A549 (cell line): ENCODE data around the gene MUC20.

Experiments
- BHLHE40 ChIP-seq: IDR thresholded peaks from 2 replicates; pipeline ENCODE4 v1.6.1; 2012; ENCODE audit warnings: low read depth, low read length, inconsistent platforms
- CEBPB ChIP-seq, 2 experiments: fragments of >200 bp in 1 of 2; sonication (Bioruptor Twin) in 1 of 2; formaldehyde crosslinking in 1 of 2; IDR thresholded peaks; 2 replicates each; pipeline ENCODE4 v1.6.1; 2012 to 2016
- CTCF ChIP-seq: fragments of >200 bp; sonication (Bioruptor Twin); formaldehyde crosslinking; IDR thresholded peaks from 3 replicates; pipeline ENCODE4 v1.5.1; 2016
- EP300 ChIP-seq, 2 experiments: fragments of >200 bp; sonication (Bioruptor Twin); formaldehyde crosslinking; IDR thresholded peaks; 2 replicates in 1 of 2; 3 replicates in 1 of 2; pipeline ENCODE4 v1.6.1; 2016 to 2017
- HES2 ChIP-seq: fragments of >200 bp; sonication (Bioruptor Twin); formaldehyde crosslinking; IDR thresholded peaks from 2 replicates; pipeline ENCODE4 v1.6.1; 2016
- JUN ChIP-seq, 2 experiments: fragments of >200 bp; sonication (Bioruptor Twin); formaldehyde crosslinking; IDR thresholded peaks; 2 replicates in 1 of 2; 3 replicates in 1 of 2; pipeline ENCODE4 v1.6.1; 2016 to 2017
- MAX ChIP-seq: IDR thresholded peaks from 2 replicates; pipeline ENCODE4 v1.6.1; 2012
- POLR2A ChIP-seq: IDR thresholded peaks from 2 replicates; pipeline ENCODE4 v1.6.1; 2012; ENCODE audit warnings: mild to moderate bottlenecking, low read length
- POLR2AphosphoS2 ChIP-seq: conservative IDR thresholded peaks from 2 replicates; pipeline ENCODE4 v1.6.1; 2012; ENCODE audit warnings: low read length, improper control_type of control experiment, inconsistent platforms
- RAD21 ChIP-seq, 2 experiments: fragments of >200 bp in 1 of 2; sonication (Bioruptor Twin) in 1 of 2; formaldehyde crosslinking in 1 of 2; IDR thresholded peaks in 1 of 2; conservative IDR thresholded peaks in 1 of 2; 2 replicates in 1 of 2; 3 replicates in 1 of 2; pipeline ENCODE4 v1.6.1; 2012 to 2018; ENCODE audit warnings: inconsistent platforms in 1 of 2
- TF ChIP-seq, protein P1 (sequence below): IDR thresholded peaks from 2 replicates; pipeline ENCODE4 v1.6.1; 2012
- TF ChIP-seq, protein P2 (sequence below): fragments of 250-450 bp; sonication (Bioruptor Pico); IDR thresholded peaks from 2 replicates; pipeline ENCODE4 v1.5.0; 2021; ENCODE audit warnings: mild to moderate bottlenecking, moderate library complexity, borderline replicate concordance
- TF ChIP-seq, protein P3 (sequence below): fragments of 200-600 bp; sonication (generic); IDR thresholded peaks from 2 replicates; pipeline ENCODE4 v1.6.1; 2016; ENCODE audit warnings: antibody characterized with exemption, mild to moderate bottlenecking, moderate library complexity

DNA sequence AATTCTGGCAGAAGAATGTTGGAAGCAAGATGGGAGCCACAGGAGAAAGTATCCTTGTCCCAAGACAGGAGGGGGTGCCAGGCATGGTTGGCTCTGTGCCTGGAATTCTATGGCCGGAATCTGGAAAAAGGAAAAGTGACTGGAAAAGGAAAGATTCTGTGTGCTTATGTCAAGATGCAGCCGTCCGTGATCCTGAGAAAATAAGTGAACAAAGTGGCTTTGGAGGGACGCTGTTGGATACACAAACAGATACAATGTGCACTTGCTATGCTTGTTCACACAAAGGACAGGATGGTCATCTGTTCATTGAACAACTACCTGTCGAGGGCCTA lies 28.5 kb upstream of the MUC20 start:
- TF ChIP-seq, protein P1, sequence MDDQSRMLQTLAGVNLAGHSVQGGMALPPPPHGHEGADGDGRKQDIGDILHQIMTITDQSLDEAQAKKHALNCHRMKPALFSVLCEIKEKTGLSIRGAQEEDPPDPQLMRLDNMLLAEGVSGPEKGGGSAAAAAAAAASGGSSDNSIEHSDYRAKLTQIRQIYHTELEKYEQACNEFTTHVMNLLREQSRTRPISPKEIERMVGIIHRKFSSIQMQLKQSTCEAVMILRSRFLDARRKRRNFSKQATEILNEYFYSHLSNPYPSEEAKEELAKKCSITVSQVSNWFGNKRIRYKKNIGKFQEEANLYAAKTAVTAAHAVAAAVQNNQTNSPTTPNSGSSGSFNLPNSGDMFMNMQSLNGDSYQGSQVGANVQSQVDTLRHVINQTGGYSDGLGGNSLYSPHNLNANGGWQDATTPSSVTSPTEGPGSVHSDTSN, result no peak
- TF ChIP-seq JUN (IDR thresholded peaks at IDR 0.05), result no peak
- TF ChIP-seq MAX, result no peak
- no peak for TF ChIP-seq CTCF
- TF ChIP-seq RAD21 (conservative IDR thresholded peaks at IDR 0.05 in 1 of 2, IDR thresholded peaks at IDR 0.05 in 1 of 2), result no peak
- TF ChIP-seq POLR2A, result no peak
- no peak for TF ChIP-seq EP300 (IDR thresholded peaks at IDR 0.05)
- no peak for TF ChIP-seq HES2
- no peak for TF ChIP-seq CEBPB (IDR thresholded peaks at IDR 0.05)
- no peak for TF ChIP-seq BHLHE40
- TF ChIP-seq, protein P2, sequence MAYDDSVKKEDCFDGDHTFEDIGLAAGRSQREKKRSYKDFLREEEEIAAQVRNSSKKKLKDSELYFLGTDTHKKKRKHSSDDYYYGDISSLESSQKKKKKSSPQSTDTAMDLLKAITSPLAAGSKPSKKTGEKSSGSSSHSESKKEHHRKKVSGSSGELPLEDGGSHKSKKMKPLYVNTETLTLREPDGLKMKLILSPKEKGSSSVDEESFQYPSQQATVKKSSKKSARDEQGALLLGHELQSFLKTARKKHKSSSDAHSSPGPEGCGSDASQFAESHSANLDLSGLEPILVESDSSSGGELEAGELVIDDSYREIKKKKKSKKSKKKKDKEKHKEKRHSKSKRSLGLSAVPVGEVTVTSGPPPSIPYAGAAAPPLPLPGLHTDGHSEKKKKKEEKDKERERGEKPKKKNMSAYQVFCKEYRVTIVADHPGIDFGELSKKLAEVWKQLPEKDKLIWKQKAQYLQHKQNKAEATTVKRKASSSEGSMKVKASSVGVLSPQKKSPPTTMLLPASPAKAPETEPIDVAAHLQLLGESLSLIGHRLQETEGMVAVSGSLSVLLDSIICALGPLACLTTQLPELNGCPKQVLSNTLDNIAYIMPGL (CRISPR knock-in tag), result no peak
- TF ChIP-seq, protein P3, sequence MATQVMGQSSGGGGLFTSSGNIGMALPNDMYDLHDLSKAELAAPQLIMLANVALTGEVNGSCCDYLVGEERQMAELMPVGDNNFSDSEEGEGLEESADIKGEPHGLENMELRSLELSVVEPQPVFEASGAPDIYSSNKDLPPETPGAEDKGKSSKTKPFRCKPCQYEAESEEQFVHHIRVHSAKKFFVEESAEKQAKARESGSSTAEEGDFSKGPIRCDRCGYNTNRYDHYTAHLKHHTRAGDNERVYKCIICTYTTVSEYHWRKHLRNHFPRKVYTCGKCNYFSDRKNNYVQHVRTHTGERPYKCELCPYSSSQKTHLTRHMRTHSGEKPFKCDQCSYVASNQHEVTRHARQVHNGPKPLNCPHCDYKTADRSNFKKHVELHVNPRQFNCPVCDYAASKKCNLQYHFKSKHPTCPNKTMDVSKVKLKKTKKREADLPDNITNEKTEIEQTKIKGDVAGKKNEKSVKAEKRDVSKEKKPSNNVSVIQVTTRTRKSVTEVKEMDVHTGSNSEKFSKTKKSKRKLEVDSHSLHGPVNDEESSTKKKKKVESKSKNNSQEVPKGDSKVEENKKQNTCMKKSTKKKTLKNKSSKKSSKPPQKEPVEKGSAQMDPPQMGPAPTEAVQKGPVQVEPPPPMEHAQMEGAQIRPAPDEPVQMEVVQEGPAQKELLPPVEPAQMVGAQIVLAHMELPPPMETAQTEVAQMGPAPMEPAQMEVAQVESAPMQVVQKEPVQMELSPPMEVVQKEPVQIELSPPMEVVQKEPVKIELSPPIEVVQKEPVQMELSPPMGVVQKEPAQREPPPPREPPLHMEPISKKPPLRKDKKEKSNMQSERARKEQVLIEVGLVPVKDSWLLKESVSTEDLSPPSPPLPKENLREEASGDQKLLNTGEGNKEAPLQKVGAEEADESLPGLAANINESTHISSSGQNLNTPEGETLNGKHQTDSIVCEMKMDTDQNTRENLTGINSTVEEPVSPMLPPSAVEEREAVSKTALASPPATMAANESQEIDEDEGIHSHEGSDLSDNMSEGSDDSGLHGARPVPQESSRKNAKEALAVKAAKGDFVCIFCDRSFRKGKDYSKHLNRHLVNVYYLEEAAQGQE, result no peak
- TF ChIP-seq POLR2AphosphoS2, result no peak
